IPS DF 19.7 (cell line): ENCODE results near the gene GPR37L1.

ENCODE experiments used
- DNase-seq: peaks from one replicate; pipeline ENCODE4 v3.0.0-alpha.2; 2013; ENCODE audit warnings: low read depth, low spot score

The GPR37L1 gene, protein sequence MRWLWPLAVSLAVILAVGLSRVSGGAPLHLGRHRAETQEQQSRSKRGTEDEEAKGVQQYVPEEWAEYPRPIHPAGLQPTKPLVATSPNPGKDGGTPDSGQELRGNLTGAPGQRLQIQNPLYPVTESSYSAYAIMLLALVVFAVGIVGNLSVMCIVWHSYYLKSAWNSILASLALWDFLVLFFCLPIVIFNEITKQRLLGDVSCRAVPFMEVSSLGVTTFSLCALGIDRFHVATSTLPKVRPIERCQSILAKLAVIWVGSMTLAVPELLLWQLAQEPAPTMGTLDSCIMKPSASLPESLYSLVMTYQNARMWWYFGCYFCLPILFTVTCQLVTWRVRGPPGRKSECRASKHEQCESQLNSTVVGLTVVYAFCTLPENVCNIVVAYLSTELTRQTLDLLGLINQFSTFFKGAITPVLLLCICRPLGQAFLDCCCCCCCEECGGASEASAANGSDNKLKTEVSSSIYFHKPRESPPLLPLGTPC

DNA sequence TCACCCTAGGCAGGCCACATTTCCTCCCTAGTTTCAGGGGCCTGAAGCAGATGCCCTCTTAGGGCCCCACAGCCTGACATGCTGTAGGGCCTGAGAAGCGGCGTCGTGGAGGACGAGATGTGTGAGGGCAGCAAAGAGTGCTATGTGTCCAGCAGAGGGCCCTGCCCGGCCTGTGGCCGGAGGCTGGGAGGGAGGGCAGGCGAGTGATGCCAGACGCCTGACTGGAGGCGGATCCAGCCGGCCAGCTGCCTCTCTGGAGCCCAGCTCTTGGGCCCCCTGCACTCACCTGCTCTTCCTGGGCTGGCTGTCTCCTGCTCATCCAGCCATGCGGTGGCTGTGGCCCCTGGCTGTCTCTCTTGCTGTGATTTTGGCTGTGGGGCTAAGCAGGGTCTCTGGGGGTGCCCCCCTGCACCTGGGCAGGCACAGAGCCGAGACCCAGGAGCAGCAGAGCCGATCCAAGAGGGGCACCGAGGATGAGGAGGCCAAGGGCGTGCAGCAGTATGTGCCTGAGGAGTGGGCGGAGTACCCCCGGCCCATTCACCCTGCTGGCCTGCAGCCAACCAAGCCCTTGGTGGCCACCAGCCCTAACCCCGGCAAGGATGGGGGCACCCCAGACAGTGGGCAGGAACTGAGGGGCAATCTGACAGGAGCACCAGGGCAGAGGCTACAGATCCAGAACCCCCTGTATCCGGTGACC is at the start of gene GPR37L1:
Gene GPR37L1 (plus strand): TSS at position 279 of the 697 bp plus-strand sequence. CDS start 47 bp downstream, at position 326.
- no peak for DNase-seq

DNA sequence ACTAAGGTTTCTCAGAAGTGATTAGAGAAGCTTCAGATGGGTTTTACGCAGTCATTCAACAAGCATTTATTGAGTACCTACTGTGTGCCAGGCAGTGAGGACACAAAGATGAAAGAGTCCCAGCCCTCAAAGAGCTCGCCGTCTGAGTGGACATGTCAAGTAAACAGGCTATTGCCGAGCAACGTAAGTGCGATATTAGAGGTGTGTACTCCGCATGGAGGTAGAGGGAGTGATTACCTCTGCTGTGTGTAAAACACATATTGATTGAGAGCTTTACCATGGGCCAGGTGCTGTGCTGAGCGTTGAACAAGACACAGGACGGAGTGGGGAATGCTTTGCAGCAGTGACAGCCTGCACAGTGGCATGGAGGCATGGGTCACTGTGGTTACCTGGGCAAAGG is 49.5 kb upstream of the GPR37L1 start:
- DNase-seq: no peak

DNA sequence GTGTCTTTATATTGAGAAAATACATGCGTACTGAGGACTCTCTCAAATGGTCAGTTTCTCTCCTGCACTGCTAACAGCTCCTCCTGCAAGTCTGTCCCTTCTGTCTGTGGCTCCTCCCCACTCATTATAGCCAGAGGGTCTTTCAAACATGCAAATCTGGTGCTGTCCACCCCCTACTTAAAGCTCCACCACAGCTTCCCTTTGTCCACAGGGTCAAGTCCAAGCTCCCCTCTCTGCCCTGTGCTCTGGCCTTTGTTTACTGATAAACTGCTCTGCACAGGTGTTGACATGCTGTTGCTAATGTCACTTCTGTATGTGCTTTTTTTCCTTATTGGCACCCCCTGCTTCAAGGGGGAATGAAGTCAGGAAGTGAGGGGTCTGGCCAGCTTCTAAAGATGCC is 47.7 kb upstream of the GPR37L1 start:
- no peak for DNase-seq

DNA sequence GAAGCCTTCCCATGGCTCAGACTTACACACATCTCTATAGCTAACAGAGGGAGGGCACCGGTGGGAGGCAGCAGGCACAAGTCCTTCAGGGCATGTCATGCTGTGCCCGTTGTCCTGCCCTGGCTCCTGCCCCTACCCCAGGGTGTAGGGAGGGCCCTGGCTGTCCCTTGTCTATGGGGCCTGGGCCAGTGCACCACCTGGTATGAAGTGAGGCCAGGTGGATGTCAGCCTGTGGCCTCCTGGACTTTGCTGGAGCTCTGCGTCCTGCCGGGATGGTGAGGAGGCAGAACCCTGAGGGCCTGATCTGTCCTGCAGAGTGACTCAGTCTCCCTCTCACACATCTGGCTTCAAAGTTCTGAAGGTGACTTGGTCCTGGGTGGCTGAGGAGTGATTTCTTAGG is 47.3 kb upstream of the GPR37L1 start:
- no peak for DNase-seq

DNA sequence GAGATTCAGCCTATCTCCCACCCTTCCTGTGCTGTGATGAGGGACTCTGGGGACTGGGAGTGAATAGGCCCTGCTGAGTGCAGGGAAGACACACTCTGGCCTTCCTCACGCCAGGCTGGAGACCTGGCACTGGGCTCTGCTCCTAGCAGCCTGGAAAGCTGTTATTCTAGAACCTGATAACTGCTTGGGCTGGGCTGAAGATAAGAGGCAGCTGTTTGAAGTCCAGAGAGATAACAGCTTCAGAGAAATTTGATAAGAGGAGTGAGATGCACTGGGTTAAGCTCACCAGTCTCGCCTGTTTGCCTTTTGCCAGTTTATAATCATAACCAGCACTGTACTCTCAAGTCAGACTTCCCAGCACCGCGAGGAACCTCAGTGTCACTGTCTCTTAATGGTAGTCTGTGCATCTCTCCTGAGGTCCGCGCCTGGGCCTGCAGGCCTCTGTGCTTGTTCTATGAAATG is 46.6 kb upstream of the GPR37L1 start:
- no peak for DNase-seq

DNA sequence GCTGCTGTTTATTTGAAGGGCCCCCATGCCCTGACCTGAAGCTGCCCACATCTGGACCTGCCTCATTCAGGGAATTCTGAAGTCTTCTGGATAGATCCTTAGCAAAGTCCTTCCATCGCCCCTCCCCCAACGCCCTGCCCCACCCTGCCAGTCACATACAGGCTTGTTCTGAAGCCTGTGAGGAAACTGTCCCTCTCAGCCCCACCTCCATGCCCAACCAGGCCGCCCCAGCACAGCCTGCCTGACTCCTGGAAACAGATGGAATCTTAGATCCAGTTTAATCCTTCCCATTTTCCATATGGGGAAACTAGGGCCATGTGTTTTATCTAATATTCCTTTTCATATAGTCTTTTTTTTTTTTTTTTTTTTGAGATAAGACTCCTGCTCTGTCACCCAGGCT is 44.5 kb upstream of the GPR37L1 start:
- DNase-seq: no peak

DNA sequence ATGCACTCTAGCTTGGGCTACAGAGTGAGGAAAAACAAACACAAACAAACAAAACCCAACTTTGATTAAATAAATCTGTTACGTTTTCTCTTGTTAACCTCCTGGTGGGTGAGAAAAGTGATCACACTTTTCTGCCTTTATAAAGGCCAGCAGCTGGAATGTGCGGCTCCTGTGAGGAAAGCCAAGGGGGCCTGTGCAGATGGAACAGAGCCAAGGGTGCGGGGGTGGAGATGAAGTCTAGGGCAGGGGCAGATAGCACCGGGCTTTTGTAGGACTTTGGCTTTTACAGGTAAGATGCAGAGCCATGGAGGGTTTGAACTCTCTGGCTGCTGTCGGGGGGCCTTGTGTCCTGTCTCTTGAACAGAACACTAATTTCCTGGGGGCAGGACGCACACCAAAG is 40.7 kb upstream of the GPR37L1 start:
- DNase-seq: no peak

DNA sequence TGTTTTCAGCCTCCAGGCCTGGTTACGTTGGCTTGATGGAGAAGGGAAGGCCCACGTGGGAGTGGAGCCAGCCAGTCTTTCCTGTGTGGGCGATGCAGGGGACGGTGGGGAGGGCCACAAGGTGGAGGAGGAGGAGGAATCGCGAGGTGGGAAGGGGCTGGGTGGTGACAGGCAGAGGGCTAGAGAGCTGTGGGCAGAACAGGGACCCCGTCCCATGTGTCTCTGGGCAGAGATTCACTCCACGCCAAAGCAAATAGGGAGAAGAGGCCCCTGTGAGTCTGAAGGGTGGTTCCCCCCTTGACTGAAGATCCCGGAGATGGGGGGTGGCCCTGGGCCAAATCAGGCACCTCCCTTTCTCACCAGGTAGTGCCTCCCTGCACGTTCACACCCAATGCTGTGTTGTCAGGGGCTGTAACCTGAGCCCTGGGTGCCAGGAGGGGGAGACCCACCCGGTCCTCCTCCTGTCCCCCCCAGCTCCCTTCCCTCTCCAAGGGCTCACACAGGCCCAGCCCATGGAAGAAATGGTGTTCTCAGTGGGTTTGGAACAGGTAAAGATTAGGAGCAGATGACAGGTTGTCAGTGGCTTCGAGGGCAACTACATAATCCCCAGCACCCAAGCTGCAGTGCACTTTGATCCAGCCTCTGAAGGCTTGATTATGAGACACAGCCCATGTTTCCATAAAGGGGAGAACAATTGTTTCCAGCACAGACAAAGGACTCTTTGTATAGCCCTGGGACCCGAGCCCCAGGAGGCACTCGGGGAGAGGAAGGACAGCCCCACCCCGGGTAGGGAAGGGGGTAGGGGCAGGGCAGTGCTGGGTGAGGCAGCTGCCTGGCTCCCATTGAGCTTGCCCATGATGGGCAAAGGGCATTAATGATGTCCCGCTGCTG is 37.7 kb upstream of the GPR37L1 start:
- no peak for DNase-seq

DNA sequence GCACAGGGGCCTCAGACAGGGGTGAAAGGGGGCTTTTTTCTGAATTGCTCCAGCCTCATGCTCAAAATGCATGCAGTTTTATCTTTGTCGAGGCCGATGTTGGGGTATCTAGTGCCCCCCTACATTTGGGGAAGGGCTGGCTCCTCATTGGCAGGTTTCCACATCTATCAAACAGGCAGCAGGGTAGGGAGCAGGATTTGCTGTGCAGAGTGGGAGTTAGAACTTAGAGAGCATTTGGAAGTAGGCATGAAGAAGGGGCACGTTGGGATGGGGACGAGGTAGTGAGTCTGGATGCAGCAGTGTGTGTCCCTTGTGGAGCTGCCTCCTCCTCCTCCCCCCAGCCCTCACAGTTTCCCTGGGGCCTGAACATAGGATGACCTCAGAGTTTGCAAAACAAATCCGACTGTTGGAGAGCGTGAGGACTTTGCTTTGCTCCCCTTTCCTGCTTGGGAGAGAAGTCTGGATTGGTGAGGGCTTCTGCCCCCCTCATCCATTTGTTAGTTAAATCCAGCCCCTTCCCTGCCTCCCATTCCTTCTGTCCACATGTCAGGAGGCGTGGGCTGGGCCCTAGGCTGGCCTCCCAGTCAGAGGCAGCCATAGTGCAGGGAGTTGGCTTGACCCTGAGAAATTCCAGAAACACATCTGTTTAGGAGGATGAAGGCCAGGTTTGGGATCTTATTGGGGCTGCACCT is 36.9 kb upstream of the GPR37L1 start:
- DNase-seq: no peak

DNA sequence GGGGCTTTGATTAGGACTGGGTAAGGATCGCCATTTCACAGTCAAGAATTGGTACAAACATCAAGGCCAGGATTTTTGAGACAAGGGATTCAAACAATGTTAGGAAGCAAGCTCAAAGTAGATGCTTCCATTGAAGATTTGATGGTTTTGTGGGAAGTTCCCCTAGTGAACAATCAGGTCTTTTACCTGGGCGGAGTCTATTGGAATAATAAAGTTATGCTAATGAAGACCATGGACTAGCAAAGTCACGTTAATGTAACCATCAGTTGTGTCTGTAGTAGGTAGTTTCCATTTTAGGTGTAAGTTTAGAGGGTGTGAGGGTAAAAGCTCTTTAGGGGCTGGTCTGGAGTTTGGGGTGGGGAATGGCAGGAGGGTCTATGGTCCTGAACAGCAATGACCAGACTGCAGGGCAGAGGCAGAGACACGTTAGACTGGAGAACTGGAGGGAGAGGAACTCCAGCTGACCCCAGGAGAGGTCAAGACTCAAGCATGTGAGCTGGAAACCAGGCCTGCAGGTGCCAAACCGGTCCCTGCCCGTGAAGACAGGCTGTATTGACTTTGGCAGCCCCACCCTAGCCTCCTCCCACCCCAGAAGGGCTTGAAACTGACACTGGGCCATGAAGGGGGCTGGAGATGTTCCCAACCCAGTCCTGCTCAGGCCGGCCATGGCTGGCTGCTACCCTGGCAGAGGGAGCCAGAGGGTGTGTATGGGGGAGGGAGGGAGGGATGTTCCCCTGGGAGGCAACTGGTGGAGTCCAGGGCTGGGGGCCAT is 36.0 kb upstream of the GPR37L1 start:
- no peak for DNase-seq

DNA sequence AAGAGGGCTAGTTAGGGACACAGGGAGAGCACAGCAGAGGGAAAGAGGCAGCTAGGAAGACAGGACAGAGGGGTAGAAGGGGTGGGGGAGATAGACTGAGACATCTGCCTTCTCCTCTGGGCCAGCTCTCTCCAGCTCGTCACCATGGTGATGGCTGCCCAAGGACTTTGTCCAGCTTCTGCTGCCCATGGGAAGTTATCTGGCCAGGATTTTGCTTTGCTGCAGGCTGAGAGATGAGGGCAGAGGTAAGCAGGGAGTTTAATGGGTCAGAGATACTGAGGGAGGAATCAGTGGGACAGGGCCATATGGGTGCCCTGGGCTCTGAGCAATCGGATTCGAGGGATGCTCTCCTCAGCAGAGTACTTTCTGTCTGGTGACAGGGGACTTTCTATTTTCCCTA is 34.5 kb upstream of the GPR37L1 start:
- DNase-seq: no peak

DNA sequence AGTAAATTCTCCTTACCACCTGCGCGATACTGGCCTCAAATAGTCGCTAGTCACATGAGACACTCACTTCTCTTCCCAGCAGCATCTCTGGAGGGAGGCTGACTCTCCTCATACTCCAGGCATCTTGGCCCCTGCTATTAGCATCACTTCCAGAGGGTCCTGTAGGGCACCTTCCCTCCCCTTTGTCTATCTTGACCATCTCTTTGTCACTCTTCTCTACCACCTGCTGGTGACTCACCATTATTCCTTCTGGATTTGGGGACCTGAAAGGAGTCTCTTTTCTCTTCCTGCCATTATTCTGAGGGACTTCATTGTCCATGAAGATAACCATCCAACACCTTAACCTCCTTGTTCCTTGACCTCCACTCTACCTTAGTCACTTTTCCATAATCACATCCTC is 31.7 kb upstream of the GPR37L1 start:
- no peak for DNase-seq

DNA sequence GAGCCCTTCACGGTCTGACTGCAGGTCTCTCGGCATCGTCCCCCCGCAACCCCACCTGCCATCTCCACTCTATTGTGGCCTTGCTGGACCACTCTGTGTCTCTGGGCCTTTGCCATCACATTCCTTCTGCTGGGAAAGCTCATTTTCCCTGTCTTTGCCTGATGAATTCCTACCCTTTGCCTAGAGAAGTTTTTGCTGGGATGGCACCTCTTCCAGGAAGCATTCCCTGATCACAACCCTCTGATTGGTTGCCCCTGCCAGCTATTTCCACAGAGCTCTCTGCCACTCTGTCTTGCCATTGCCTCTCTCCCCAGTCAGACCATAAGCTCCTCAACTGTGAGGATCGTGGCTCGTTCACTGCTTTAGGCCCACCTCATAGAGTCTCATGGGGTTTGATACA is 28.9 kb upstream of the GPR37L1 start:
- DNase-seq: no peak

DNA sequence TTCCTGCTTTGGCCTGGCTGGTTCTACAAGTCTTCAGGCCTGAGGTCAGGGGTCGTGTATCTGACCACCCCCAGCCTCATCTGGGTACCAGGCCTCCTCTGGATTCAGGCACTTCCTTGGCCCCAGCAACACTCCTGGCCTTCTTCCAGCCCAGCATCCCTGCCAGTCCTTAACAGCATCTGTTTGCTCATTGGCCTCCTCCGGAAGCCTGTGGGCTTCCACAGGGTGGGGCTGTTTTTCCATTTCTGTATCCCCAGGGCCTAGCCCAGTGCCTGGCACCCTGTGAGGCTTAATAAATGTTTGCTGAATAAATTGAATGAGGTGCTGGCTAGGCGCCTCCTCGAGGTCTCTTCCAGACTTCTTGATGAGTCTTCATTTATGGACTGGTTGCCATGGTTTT is 21.5 kb upstream of the GPR37L1 start:
- DNase-seq: no peak

DNA sequence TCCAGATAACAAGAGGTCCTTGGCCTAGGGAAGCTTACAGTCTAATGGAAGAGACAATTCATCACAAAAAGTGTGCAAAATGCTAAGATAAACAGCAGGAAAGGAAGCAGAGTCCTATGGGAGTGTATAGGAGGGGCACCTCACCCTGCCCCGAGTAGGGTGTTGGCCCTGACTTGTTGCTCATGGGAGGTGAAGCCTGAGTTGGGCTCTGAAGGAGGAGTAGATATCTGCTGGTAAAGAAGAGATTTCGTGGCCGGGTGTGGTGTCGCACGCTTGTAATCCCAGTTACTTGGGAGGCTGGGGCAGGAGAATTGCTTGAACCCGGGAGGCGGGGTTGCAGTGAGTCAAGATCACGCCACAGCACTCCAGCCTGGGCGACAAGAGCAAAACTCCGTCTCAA is 18.6 kb upstream of the GPR37L1 start:
- DNase-seq: no peak

DNA sequence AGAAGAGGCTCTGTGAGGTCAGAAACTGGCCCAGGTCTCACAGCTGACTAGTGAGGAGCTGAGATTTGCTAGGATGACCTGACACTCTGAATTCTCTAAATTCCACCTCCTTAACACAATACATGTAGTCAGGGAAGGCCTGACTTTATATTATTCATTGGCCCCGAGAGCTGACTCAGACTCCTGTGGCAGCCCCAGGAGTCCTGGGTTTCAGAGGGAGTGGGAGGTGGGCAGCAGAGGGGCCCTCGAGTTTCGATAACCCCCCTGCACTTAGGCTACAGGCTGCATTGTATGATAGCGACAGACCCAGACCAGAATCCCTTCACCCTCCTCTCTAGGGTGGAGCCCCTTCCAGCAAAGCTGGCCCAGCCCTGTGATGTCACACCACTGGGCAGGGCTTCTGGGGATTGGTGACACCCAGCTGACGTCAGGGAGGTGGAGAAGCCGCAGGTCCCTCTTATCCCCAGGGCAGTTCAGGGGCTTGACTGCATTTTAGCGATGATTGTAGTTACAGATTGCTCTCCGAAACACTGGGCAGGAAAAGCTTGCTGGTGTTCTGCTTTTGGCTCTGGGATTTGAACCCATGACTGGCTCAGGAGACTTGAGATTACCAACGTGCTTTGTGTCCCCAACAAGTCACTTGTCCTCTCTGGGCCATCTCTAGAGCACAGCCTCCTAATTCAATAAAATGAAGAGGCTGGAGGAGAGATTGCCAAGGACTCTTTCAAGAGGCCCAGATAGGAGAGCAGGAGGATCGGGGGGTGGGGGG is 17.0 kb upstream of the GPR37L1 start:
- peak; percentile 73 for DNase-seq

DNA sequence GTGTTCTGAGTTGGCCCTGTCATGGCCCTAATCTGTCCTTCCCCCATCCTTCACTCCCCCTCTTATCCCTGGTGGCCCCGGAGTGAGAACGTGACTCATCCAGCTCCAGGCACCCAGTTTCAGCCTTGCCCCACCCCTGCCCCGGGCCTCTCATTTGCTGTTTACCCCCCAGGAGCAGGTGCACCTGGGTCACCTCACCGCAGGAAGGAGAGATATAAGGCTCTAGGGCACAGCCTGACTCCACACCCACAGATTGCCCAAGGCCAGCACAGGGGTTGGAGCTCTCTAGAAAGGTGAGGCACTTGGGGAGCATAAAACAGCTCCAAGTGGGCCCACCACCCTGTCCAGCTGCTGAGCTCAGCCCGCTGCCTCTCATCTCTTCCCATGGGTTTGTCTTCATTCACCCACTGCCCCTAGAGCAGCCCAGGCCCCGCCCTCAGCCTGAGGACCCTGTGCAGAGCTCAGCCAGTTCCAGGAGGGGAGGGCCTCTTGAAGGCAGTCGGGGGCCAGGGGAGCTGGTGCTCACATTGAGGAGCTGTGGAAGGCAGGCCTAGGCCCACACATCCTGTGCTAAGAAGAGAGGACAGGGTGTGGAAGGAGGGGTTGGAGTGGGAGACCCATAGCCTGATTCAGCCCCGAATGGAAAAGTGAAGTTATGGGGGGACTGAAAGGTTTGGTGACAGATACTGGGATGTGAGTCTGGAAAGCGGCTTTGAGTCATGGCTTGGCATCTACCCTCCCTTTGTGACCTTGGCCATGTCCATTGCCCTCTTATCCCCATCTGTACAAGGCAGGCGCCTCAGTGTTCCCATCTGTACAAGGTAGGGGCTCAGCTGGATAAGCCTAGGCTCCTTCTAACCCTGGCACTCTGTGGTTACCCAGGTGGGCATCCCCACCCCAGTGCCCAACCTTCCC is 16.1 kb upstream of the GPR37L1 start:
- no peak for DNase-seq

DNA sequence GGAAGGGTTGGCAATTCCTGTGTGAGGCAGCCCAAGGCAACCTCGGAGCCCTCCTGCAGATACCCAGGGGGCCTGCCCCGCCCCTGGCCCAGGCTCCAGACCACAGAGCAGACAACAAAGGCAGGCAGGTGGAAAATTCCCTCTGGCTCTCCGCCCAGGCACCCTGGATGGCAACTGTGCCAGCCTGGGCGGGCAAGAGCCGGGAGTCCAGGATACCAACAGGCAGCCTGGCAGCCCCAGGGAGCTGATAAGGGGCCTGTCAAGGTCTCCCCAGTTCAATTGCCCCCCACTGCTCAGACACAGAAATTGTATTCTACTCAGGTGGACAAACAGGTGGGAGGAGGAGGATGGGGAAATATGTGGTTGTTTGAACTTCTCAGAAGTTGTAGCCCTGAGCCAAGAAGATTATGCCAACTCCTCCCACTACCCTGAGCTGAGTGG is 15.4 kb upstream of the GPR37L1 start:
- DNase-seq: no peak
